Measurements from ENCODE around the gene DSPP. TPM values are rescaled to one million over a fixed set of nuclear protein-coding genes. Genes with fewer than 3 reads are reported as not detected.

The DSPP gene
- total and polyA plus RNA-seq, 2 of the 8 experiments (the other 6 are each of a cell fraction or from before 2014, with no cell fraction given): not detected

- H3K4me3 ChIP-seq (ENCODE audit: extremely low read depth in 1 of 4, insufficient read depth in 2 of 4, low read depth in 3 of 4, low read length in 4 of 4): no peak overlapping the region
- H4K20me1 ChIP-seq (replicated peaks in 1 of 2; ENCODE audit: control insufficient read depth in 1 of 2, insufficient read depth in 2 of 2, low read length in 2 of 2): no peaks in the 10 kb centered on the region
- FAIRE-seq (no peak), DNase-seq (ENCODE audit: low read depth in 1 of 2, low spot score in 2 of 2) (no peak)
- H4K91ac ChIP-seq (replicated peaks; ENCODE audit: insufficient read length, low read length): no peak overlapping the region
- H2BK5ac ChIP-seq (ENCODE audit: low read depth, low read length): no peak overlapping the region
- no peaks in the 10 kb centered on the region for H3K79me2 ChIP-seq (ENCODE audit: control insufficient read depth in 1 of 2, insufficient read depth in 2 of 2, low read length in 2 of 2)
- ChIA-PET POLR2A (ENCODE audit: partially characterized antibody) (no interaction called here), CTCF (ENCODE audit: partially characterized antibody) (interaction anchor here (1.0 kb wide), 1 partner anchor 254 kb away, joined by 3 read pairs; no protein-coding TSS in a partner anchor)
- H3K56ac ChIP-seq (replicated peaks; ENCODE audit: insufficient read length, low read depth, low read length): no peak overlapping the region
- H3K9me3 ChIP-seq (ENCODE audit: insufficient read depth in 2 of 2, low read depth in 1 of 2, low read length in 1 of 2): no peaks in the 10 kb centered on the region
- no peaks in the 10 kb centered on the region for H3K27me3 ChIP-seq (replicated peaks in 1 of 4; ENCODE audit: control insufficient read depth in 3 of 4, extremely low read depth in 1 of 4, insufficient read depth in 3 of 4, low read length in 3 of 4)
- no peak for TF ChIP-seq EGR1 (IDR thresholded peaks at IDR 0.05; ENCODE audit: borderline replicate concordance, low read depth, low read length)
- H2BK20ac ChIP-seq (ENCODE audit: low read length): no peak overlapping the region
- no peak overlapping the region for H2AK5ac ChIP-seq (ENCODE audit: low read depth, low read length)
- WGBS, 2 experiments (ENCODE audit: extremely low coverage in 1 of 2, insufficient coverage in 1 of 2, insufficient read length in 1 of 2, insufficient replicate concordance in 2 of 2, low coverage in 1 of 2, low lambda C conversion rate in 2 of 2, missing lambda C conversion rate in 1 of 2): 92% methylated on average over 2 of the region's 2 CpGs; no CpG with 5 or more reads in 1 of the 2 experiments
- no peak overlapping the region for H4K8ac ChIP-seq (ENCODE audit: extremely low read depth, insufficient read depth, low read length)
- H3K36me3 ChIP-seq (ENCODE audit: control insufficient read depth in 2 of 4, insufficient read depth in 4 of 4, low read length in 3 of 4): no peaks in the 10 kb centered on the region
- no peak overlapping the region for H3K9ac ChIP-seq (replicated peaks in 1 of 4; ENCODE audit: extremely low read depth in 1 of 4, low read depth in 3 of 4, low read length in 3 of 4)
- no peak overlapping the region for H3K23ac ChIP-seq (ENCODE audit: insufficient read length)
- no peak overlapping the region for H3K18ac ChIP-seq (ENCODE audit: extremely low read depth, low read length)
- H3K4me2 ChIP-seq (ENCODE audit: insufficient read depth in 1 of 2, low read depth in 2 of 2, low read length in 2 of 2): no peak overlapping the region
- no peaks in the 10 kb centered on the region for H3K79me1 ChIP-seq (ENCODE audit: low read depth, low read length)
- no peak overlapping the region for H2BK120ac ChIP-seq (replicated peaks; ENCODE audit: low read depth, low read length)
- no peak overlapping the region for H2BK12ac ChIP-seq (ENCODE audit: low read depth, low read length)
- H4K5ac ChIP-seq (ENCODE audit: insufficient read length, low read depth, low read length): no peak overlapping the region
- no peak overlapping the region for H3K14ac ChIP-seq (ENCODE audit: insufficient read length)
- H3K27ac ChIP-seq (ENCODE audit: low read depth, low read length): no peak overlapping the region
- no peak overlapping the region for H2AFZ ChIP-seq (ENCODE audit: low read length)
- H3K4ac ChIP-seq (replicated peaks; ENCODE audit: insufficient read length, low read depth, low read length): no peak overlapping the region
- no peaks in the 10 kb centered on the region for H3K23me2 ChIP-seq (ENCODE audit: low read depth, low read length)
- no peak overlapping the region for H2BK15ac ChIP-seq (ENCODE audit: low read length)
- no peaks in the 10 kb centered on the region for H3K4me1 ChIP-seq (replicated peaks in 1 of 4; ENCODE audit: control insufficient read depth in 3 of 4, insufficient read depth in 4 of 4, low read length in 3 of 4)
Measured at GRCh38 chr4:87584222-87584908, 24.0 kb upstream of the DSPP start.
